NCI-H1694 (cell line): ENCODE results near the gene ASB6.
"Not testable (repeated sequence)": the region's sequence is repeated elsewhere in the genome, so short reads cannot be mapped to it uniquely, and the experiment has no call there.

ENCODE experiments used
- DNase-seq: peaks from one replicate; lab custom pipeline; 2025; lab: John Stamatoyannopoulos, UW

ASB6 gene

DNA sequence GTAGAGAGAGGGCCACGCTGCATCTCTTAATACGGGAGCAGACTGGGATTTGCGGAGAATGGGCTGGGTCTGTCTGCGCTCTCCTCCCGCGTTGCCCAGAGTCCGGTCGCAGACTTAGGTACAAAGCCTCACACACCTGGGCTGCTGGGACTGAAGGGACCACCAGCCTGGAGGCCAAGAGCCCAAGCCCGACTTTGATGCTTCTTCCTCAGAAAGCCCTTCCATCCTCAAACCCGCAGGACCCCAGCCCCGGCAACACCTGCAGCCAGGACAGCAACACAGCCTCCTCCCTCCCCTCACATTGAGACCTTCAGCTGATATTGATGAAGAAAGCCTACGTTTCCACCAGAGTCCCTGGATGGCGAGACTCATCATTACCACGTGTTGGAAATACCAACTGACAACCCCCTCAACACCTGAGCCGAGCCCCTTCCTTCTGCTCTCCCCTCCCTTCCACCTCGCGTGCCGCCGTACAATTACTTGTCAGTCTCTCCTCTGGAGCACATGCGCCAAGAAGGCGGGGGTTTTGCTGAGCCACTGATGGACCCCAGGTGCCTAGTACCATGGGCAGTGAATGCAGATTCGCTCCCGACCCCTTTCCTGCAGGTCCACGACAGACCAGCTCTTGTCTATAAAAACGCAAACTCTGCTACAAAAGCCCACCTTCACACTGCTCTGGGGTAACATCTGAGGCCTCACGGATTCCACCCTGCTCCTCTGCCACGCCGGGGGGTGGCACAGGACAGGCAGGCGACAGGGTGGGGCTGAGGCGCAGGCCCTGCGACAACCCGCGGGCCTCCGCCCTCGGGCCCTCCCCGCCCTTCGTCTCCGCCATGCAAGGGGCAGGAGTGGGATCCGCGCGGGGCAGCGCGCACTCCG, 841 bp downstream of the ASB6 start:
- DNase-seq = no peak

DNA sequence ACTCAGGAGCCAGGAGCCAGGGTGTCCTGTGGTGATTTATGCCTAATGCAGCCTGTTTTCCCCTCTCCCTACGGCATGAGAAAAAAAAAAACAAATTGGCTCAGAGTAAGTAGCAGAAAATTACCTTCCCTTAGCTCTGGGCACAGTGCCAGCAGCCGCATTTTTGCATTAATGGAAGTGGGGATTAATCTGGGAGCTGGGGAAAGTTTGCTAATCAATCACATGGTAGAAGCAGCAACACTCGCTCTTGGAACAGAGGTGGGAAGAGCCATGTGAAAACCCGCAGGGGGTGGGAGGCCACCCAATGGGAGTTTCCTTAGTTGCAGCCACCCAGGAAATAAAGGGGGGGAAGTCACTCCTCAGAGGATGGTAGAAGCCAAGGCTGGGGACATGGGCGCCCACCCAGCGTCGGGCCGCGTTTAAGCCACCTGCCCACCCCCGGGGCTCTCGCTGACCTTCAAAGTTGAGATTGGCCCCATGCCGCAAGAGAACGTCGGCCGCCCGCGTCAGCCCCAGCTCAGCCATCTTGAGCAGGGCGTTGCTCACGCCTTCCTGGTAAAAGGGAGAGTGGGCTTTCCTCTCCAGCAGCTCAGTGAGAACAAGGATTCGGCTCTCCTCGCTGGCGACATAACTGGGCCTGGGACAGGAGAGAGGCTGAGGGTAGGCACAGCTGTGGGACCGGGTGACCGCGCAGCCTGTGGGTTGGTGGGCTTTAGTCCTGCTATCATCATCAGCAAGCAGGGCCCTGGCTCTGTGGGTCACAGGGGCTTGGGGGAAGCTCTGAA, 1.7 kb downstream of the ASB6 start:
- DNase-seq = no peak

DNA sequence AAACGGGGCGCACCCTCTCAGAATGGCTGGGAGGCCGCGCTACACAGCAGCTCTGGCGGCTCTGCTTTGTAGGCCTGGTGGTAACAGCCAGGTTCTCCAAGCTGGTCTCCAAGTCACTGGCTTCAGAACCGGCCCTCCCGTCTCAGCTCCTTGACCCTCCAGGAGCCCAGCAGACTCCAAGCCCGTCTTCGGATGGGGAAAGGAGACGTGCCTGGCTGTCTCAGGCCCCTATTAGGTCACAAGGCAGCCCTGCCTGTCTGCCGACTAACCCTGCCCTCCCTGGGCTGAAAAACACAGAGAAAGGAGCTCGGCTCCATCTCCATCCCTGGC, 2.2 kb downstream of the ASB6 start:
- DNase-seq = no peak

DNA sequence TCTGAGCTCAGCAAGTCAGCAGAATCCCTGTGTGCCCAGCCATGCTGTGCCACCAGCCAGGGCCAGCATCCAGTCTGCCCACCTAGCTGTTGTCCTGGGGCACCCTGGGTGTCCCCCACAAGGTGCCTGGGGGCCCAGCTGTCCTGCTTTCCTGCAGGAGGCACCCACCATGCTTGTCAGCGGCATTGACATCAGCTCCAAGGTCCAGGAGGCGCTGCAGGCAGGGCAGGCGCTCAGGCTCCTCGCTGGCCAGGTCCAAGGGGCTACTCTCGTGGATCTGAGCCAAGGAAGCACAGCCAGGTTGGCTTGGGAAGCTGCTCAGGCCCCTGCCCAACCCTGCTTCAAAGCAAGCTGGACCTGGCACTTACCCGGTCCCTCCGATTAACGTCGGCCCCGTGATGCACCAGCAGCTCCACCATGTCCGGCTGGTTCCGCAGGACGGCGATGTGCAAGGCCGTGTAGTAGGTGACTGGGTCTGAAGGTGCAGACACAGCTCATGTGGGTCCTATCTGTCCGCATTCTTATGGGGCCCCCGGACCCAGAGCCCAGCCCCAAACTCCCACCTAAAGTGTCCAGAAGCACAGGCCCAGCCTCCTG, 2.8 kb downstream of the ASB6 start:
- DNase-seq = no peak

DNA sequence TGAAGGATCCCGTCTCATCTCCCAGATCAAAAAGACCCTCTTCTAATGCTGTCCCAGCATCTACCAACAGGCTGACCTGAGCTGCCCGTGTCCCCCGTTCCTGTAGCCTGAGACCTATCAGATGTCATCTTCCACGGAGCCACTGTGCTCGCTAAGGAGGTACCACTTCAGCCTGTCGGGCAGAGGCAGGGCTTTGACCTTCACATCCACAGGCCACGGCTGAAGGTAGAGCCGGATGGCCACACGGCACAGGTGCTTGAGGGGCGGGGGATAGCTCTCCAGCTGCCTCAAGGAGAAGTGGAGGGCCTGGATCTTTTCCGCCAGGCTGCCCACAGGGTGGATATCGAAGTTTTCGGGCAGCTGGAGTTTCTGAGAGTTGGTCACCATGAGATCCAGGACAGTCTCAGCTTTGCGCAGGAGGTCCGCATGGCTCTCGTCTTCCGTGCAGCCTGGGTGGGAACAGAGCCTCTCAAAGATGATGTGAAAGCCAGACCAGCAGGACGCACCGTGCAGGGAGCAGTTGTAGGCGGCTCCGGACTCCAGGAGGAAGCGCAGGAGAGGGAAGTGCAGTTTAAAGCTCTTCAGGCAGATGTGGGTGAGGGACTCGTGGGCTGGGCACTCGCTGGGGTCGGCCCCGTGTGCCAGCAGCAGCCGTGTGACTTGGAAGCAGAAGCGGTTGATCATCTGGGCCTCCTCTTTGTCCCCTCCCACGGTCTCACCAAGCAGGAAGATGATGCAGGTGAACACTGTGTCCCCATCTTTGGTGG, 4.1 kb downstream of the ASB6 start:
- DNase-seq = no peak

DNA sequence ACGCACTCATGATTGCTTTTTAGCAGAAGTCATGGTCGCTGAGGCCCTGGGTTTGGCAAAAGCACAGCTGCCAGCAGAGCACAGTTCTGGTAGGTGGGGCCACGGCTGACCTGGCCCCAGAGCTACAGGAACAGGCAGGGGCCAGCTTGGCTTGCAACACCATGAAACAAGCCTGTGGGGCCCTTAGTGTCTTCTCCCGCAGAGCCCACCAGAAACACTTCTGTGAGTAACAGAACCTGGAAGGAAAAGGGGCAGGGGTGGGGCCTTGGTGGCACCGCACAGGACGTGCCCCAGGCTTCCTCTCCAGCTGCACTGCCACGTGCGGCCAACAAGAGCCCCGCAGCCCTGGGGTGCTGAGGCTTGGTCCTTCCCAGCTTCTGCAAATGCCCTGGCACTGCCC, 4.8 kb downstream of the ASB6 start:
- DNase-seq = no peak

DNA sequence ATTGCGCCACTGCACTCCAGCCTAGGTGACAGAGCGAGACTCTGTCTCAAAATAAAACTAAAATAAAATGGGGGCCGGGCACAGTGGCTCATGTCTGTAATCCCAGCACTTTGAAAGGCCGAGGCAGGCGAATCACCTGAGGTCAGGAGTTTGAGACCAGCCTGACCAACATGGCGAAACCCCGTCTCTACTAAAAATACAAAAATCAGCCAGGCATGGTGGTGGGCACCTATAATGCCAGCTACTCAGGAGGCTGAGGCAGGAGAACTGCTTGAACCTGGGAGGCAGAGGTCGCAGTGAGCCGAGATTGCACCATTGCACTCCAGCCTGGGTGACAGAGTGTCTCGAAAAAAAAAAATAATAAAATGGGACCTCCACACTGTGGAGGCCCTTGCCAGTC, 5.6 kb downstream of the ASB6 start:
- DNase-seq = not testable (repeated sequence)

DNA sequence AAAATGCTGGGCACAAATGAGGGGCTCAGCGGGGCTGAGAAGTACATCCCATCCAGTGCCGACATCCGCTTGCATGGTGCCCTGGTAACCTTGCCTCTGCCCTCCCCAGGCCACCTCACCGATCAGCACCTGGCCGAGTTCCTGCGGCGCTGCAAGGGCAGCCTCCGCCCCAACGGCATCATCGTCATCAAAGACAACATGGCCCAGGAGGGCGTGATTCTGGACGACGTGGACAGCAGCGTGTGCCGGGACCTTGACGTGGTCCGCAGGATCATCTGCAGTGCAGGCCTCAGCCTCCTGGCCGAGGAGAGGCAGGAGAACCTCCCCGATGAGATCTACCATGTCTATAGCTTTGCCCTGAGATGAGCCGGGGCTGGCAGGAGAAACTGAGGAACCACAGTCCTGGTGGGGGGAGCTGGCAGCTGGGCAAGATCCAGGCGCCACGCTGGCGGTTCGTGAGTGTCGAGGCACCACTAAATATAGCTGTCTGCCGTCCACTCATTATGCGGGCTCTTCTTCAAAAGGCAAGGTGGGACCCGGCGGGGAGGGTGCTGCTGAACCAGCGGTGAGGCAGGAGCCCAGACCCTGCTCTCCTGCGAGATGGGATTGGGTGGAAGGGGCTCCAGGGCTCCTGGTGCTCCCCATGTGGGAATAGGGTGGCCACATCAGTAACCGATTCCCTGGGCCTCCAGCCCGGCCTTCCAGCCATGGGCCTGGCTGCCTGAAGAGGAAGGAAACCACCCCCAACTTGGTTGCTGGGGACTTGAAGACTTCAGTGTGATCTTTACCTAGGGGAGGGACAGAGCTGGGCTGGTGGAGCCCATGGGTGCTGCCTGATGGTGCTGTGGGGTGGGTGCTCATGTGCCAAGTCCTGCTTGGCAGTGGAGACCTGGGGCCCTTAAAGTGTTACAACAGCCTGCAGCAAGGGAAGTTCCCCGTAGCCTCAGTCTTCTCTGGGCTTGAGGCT, 6.6 kb downstream of the ASB6 start:
- no peak for DNase-seq

DNA sequence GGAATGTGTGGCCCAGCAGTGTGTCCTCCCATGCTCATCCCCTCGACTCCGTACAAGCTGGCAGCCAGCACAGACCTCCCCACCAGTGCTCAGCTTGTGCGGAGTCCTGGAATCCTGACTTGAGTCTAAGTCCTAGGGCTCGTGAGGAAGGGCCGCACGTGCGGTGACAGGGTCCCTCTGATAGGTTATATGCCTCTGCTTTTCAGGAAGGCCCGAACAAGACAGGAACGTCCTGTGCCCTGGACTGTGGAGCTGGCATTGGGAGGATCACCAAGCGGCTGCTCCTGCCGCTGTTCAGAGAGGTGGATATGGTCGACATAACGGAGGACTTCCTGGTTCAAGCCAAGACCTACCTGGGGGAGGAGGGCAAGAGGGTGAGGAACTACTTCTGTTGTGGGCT, 8.1 kb downstream of the ASB6 start:
- DNase-seq = no peak

DNA sequence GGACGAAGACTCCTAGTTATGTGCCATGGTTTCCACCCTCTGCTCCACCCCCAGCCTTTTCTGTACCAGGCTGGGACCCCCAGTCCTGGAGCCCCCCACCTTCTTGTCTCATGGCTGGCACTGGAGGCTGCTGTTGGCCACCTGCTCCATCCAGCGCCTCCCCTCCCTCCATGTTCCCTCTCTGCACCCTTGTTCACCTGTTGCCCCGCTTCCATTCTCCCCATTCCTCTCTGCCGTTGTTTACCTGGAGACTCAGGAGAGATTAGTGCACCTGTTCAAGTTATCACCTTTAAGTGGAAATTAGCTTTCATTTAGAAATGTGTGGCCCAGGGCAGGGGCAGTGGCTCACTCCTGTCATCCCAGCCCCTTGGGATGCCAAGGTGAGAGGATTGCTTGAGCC, 8.7 kb downstream of the ASB6 start:
- DNase-seq = no peak

DNA sequence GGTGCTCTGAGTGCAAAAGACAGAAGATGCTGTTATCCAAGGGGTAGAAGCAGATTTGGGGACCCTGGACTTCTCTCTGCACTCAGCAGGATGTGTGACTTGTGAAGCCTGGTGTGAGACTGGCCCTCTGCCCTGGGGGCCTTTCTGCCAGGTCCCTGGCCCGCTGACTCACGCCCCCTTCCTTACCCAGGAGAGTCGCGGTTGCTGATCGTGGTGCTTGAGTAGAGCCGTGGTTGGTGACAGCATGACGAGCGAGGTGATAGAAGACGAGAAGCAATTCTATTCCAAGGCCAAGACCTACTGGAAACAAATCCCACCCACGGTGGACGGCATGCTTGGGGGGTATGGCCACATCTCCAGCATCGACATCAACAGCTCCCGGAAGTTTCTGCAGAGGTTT, 9.5 kb downstream of the ASB6 start:
- no peak for DNase-seq

DNA sequence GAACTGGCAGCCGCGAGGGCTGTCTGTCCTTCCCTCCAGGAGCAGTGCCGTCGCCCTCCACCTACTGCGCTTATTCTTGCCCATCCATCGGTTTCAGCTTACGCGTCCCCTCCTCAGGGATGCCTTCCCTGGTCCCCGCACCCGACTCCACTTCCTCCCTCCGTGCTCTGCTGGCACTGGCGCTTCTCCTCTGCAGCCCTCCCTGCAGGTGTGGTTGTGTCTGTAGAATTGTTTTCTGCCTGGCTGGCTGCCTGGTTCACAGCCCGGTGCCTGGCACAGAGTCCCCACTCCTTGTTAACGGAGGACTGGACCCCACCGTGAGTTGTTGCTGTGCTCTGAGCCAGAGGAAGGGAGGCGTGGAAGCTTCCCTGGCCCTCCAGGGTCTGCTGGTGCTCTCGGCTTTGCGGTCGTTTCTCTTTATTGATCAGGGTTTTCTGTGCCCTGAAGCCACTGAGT, 10.2 kb downstream of the ASB6 start:
- no peak for DNase-seq

DNA sequence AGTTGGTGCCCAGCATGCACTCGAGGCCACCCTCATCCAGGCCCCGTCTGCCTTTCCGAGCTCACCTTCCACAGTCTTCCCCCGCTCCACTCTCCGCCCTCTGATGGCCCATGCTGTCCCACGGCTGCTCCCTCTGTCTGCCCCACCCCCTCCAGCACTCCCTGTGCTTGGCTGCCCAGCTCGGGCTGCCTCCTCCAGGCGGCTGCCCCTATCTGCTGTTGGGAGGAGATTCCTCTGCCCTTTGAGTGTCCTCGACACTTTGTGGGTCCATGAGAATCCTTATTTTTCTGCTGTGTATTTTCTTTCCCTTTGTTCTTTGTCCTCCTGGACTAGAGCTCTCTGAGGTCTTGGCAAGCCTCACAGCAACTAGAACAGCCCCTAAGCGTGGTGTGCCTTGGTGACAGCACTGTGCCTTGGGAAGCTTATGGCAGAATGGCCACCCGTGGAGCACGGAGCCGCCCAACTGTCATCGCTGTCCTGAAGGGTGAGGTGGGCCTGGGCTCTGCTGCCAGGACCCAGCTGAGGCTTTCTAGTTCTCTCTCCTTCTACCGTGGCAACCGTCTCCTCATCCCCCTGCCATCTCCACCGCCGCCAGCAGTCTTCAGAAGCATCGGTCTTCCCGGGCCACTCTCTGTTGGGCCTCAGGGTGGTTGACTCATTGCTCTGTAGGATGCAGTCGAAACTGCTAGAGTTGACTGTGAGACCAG, 10.8 kb downstream of the ASB6 start:
- DNase-seq = no peak

DNA sequence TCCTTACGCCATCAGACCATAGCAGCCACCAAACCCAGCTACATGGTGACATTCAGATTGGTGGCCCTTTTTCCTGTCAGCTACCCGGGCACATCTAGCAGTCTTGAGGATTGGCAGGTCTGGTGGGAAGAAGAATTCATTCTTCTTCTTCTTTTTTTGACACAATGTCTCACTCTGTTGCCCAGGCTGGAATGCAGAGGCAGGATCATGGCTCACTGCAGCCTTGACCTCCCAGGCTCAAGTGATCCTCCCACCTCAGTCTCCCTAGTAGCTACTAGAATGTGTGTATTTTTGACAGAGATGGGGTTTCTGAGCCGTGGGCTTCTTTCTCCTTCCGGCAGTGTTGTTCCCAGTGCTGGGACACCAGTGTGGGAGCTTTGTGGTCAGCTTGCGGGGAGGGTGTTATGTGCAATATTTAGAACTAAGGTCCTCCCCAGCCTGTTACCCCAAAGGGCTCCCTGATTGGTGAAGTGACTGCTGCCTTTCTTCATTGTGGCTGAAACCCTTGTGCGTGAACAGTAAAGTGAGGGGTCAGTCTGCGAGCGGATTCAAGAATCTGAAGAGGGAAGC, 12.6 kb downstream of the ASB6 start:
- DNase-seq = no peak

DNA sequence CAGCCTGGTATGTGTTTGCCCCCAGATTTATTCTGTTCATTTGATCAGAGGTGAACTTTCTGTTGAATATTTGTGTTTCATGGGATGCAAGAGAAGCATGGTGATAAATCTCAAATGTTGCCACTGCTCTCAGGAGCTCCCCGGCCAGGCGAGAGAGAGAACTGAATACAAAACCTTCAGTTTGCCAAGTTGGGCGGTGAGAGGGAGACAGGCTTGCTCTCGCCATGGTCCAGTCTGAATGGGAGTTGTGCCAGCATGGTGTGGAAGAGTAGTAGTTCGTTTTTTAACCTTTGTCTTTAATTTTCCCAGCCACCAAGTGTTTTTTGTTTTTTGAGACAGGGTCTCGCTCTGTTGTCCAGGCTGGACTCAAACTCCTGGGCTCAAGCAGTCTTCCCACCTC, 13.2 kb downstream of the ASB6 start:
- DNase-seq = no peak

DNA sequence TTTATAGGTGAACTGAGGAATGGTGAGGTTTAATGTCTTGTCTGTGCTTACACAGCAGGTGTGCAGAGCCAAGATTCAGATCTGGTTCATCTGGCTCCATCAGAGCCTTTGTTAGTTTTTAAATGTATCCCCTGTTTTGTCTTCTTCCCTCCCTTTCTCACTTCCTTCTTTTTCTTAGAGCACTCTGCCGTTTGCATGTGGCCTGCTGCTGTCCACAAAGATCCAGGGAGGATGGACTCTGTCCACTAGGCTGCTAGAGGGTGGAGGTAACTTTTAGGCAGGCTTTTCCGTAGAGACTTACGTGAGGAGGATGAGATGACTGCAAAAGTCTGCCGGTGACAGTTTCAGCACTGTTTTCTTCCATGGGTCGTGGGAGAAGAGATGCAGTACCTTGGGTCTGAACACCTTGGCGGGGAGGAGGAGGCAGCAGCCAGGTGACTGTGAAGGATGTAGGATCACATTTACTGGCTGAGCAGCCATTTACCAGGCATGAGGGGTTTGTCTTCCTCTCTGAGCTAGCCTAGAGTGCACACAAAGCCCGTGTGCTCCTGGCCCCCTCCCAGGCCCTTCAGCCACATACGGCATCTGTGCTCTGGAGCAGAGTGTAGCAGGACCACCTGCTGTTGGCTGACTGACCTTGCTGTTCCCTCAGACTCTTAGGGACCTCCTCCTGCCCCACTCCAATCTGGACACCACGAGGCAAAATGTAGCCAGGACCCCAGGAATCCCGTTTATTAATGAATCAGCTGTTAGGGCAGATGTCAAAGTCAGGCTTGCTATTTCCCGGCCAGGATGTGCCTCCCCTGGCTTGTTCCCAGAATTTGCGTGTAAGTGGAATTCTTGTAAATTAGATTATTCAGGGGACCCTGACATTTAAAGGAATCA, 14.2 kb downstream of the ASB6 start:
- no peak for DNase-seq

DNA sequence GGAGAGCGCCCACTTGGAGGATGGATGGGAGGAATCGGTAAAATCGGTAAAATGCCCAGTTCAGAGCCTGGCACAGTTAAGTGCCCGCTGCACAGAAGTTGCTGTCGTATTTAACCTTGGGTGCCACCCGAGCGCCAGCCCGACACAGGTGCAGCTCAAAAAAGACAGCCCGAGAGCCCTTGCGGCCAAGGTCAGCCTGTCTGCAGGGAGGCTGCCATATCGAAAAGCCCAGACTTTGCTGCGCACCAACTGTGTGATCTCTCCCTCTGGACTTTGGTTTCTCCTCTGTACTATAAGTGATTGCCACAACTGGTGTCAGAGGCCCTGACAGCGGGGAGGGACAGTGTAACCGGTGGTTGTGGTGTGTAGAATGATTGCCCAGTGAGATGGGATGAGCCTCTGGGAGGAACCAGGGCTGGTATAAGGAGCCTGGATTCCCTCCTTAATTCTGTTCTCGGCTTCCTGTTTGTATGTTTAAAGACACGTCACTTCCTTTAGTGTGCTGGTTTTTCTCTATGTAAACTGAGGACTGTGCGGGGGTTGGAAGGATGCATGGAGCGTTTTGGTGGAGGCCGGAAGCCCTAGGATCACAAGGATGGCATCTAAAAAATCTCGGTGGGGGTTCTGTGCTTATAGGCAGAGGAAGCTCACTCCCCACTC, 15.2 kb downstream of the ASB6 start:
- no peak for DNase-seq

DNA sequence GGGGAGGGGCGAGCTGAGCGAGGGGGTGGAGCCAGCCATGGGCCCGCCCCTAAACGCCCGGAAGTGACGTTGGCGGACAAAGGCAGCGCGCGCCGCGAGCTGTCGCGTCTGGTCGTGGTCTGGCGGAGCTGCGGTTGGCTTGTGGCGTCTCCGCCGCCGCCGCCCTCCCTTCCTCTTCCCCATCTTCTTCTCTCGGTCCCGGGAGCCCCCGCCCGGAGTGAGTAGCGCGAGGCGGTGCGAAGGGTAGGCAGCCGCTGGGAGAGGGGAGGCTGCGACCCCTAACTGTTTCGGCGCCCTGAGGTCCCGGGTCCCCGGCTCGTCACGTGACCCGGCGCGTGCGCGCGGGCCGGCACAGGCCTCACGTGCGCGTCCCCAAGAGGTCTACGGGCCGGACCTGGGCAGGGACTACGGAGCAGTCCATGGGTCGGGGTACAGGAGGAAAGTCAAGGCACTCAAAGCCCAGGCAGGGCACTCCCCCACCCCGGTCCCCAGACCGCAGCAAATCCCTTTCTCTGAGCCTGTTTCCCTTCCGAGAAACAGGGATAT, 15.8 kb downstream of the ASB6 start, which contains the start of gene NTMT1:
TSS of gene NTMT1 (plus strand) at position 85 of the 546 bp plus-strand sequence. CDS start 6,541 bp downstream, outside the sequence.
- peak; percentile 40 for DNase-seq
